Measurements from ENCODE around the gene TIMM50. TPM values are rescaled to one million over a fixed set of nuclear protein-coding genes. Genes with fewer than 3 reads are reported as not detected.

TIMM50 gene
- total and polyA plus RNA-seq, 4 donors, result 24.3 to 39.9 (median 30.5) TPM

DNA sequence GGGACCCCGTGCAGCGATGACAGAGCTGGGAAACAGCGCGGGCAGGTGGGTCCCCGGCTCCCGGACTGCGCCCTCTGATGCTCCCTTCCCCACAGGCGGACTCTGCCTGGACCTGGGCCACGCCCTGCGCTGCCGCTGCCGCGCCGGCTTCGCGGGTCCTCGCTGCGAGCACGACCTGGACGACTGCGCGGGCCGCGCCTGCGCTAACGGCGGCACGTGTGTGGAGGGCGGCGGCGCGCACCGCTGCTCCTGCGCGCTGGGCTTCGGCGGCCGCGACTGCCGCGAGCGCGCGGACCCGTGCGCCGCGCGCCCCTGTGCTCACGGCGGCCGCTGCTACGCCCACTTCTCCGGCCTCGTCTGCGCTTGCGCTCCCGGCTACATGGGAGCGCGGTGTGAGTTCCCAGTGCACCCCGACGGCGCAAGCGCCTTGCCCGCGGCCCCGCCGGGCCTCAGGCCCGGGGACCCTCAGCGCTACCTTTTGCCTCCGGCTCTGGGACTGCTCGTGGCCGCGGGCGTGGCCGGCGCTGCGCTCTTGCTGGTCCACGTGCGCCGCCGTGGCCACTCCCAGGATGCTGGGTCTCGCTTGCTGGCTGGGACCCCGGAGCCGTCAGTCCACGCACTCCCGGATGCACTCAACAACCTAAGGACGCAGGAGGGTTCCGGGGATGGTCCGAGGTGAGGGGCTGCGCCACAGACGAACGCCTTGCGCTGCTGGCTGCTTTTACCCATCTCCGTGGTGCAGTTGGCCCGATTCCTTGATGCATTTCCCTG is 26.5 kb downstream of the TIMM50 start (continued):
- TF ChIP-seq ATF3 (IDR thresholded peaks at IDR 0.05) (no peak), JUND (IDR thresholded peaks at IDR 0.05) (no peak), TAF1 (conservative IDR thresholded peaks at IDR 0.05) (no peak), SP1 (IDR thresholded peaks at IDR 0.05) (no peak), FOXA1 (IDR thresholded peaks at IDR 0.05) (no peak), RXRA (IDR thresholded peaks at IDR 0.05) (no peak)
- TF ChIP-seq, protein P1, sequence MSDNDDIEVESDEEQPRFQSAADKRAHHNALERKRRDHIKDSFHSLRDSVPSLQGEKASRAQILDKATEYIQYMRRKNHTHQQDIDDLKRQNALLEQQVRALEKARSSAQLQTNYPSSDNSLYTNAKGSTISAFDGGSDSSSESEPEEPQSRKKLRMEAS (IDR thresholded peaks at IDR 0.05), result no peak

GRCh38 chr19:39507715-39508364 is 27.2 kb downstream of the TIMM50 start:
- no peaks in the 10 kb centered on the region for H3K36me3 ChIP-seq (ENCODE audit: control insufficient read depth in 4 of 4, insufficient read depth in 3 of 4, low read depth in 1 of 4, low read length in 3 of 4)
- WGBS, result 35% methylated on average over 24 of the region's 24 CpGs
- no peaks in the 10 kb centered on the region for H3K9me3 ChIP-seq (ENCODE audit: control insufficient read depth in 4 of 4, low read length in 3 of 4)
- no peak overlapping the region for H3K4me3 ChIP-seq (ENCODE audit: low read depth in 1 of 3, low read length in 3 of 3)
- H3K27ac ChIP-seq (ENCODE audit: low read depth in 1 of 2, low read length in 2 of 2), result no peak overlapping the region
- TF ChIP-seq ATF3 (IDR thresholded peaks at IDR 0.05) (no peak), NR2F2 (IDR thresholded peaks at IDR 0.05) (no peak), EGR1 (IDR thresholded peaks at IDR 0.05; ENCODE audit: low read depth in 2 of 2) (no peak), FOXA2 (IDR thresholded peaks at IDR 0.05) (no peak), YY1 (IDR thresholded peaks at IDR 0.05) (no peak), REST (IDR thresholded peaks at IDR 0.05) (no peak), HNF4A (conservative IDR thresholded peaks at IDR 0.05) (no peak), SP1 (IDR thresholded peaks at IDR 0.05) (no peak), RAD21 (IDR thresholded peaks at IDR 0.05) (no peak), GABPA (IDR thresholded peaks at IDR 0.05 in 1 of 2, conservative IDR thresholded peaks at IDR 0.05 in 1 of 2) (no peak), RXRA (IDR thresholded peaks at IDR 0.05) (no peak), HNF4G (IDR thresholded peaks at IDR 0.05) (no peak)
- TF ChIP-seq, protein P1 (IDR thresholded peaks at IDR 0.05), result no peak
- TF ChIP-seq, protein P2, sequence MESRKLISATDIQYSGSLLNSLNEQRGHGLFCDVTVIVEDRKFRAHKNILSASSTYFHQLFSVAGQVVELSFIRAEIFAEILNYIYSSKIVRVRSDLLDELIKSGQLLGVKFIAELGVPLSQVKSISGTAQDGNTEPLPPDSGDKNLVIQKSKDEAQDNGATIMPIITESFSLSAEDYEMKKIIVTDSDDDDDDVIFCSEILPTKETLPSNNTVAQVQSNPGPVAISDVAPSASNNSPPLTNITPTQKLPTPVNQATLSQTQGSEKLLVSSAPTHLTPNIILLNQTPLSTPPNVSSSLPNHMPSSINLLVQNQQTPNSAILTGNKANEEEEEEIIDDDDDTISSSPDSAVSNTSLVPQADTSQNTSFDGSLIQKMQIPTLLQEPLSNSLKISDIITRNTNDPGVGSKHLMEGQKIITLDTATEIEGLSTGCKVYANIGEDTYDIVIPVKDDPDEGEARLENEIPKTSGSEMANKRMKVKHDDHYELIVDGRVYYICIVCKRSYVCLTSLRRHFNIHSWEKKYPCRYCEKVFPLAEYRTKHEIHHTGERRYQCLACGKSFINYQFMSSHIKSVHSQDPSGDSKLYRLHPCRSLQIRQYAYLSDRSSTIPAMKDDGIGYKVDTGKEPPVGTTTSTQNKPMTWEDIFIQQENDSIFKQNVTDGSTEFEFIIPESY (IDR thresholded peaks at IDR 0.05), result no peak
- H3K27me3 ChIP-seq (ENCODE audit: control insufficient read depth in 4 of 4, insufficient read depth in 4 of 4, low read length in 3 of 4), result peaks cover 2 to 19% (median 7%) of the 10 kb centered on the region in 4 donors
- H3K4me1 ChIP-seq (ENCODE audit: control insufficient read depth in 4 of 4, insufficient read depth in 4 of 4, low read length in 3 of 4), result peaks cover 2 to 13% (median 11%) of the 10 kb centered on the region in 4 donors
- no peak overlapping the region for H3K9ac ChIP-seq (ENCODE audit: low read depth in 1 of 2, low read length in 2 of 2)
- no peak for DNase-seq (ENCODE audit: low spot score)

Measured in liver (tissue), 9 donors.